ENCODE data around the gene PACRG.

DNA sequence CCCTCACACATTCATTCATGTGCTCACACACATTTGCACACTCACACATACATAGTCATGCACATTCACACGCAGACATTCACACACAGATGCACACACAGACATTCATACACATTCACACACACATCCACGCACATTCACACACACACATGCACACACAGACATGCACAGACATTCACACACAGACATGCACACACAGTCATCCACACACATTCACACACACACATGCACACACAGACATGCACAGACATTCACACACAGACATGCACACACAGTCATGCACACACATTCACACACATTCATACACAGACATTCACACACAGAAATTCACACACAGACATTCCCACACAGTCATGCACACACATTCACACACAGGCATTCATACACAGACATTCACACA lies 147.3 kb downstream of the PACRG start:
- TF ChIP-seq CTCF (IDR thresholded peaks at IDR 0.05), result no peak
- no peak for TF ChIP-seq POLR2A (IDR thresholded peaks at IDR 0.05)
- TF ChIP-seq POLR2AphosphoS5 (IDR thresholded peaks at IDR 0.05), result no peak

All from prostate gland (tissue), 2 donors.